IPS DF 6.9 (cell line): ENCODE results near the gene AGPAT4.

Source experiments
- DNase-seq: peaks from one replicate; pipeline ENCODE4 v3.0.0-alpha.2; 2013; ENCODE audit warnings: low read depth, low spot score
- H3K27ac ChIP-seq: one replicate; pipeline ENCODE4 v1.5.1; 2013; ENCODE audit warnings: low read length, control low read depth
- H3K27me3 ChIP-seq: 2 replicates; pipeline ENCODE4 v1.6.1; 2013; ENCODE audit warnings: mild to moderate bottlenecking, low read length; ENCODE audit not compliant: control insufficient read depth, insufficient read depth
- H3K36me3 ChIP-seq: 2 replicates; pipeline ENCODE4 v1.6.1; 2013; ENCODE audit warnings: low read length; ENCODE audit not compliant: control insufficient read depth, insufficient read depth
- H3K4me1 ChIP-seq: 2 replicates; pipeline ENCODE4 v1.6.1; 2013; ENCODE audit warnings: low read length; ENCODE audit not compliant: control insufficient read depth, insufficient read depth
- H3K4me3 ChIP-seq: 2 replicates; pipeline ENCODE4 v1.5.1; 2013; ENCODE audit warnings: mild to moderate bottlenecking, low read length
- H3K9me3 ChIP-seq: 2 replicates; pipeline ENCODE4 v1.6.1; 2013; ENCODE audit warnings: low read length, inconsistent platforms; ENCODE audit not compliant: control insufficient read depth, insufficient read depth
- WGBS: extraction: QIAGEN DNeasy Blood & Tissue Kit; methylation state at CpG from one replicate; pipeline ENCODE4 v1.1.7; 2013; ENCODE audit warnings: mixed read lengths, missing lambda C conversion rate; ENCODE audit not compliant: insufficient read length, insufficient coverage; 5-methylcytosine and 5-hydroxymethylcytosine counted together

The AGPAT4 gene

GRCh38 chr6:161169035-161169434 lies 104.8 kb downstream of the AGPAT4 start:
- H3K27ac ChIP-seq, result no peak overlapping the region
- no CpG with 5 or more reads among the region's 2 CpGs for WGBS

GRCh38 chr6:161168281-161168891 lies 105.5 kb downstream of the AGPAT4 start:
- no peak for DNase-seq

More at GRCh38 chr6:161169035-161169434, 104.8 kb downstream of the AGPAT4 start:
- Histone ChIP-seq H3K36me3 (no peaks in the 10 kb centered on the region), H3K27me3 (no peaks in the 10 kb centered on the region), H3K4me1 (peaks cover 10% of the 10 kb centered on the region), H3K9me3 (no peaks in the 10 kb centered on the region), H3K4me3 (no peak overlapping the region)
- no peak for DNase-seq

GRCh38 chr6:161166677-161167076 lies 107.2 kb downstream of the AGPAT4 start:
- DNase-seq, result no peak
- WGBS, result no CpG with 5 or more reads among the region's 5 CpGs
- H3K4me1 ChIP-seq, result peaks cover 12% of the 10 kb centered on the region
- H3K27me3 ChIP-seq, result no peaks in the 10 kb centered on the region
- no peaks in the 10 kb centered on the region for H3K9me3 ChIP-seq
- H3K36me3 ChIP-seq, result no peaks in the 10 kb centered on the region
- H3K27ac ChIP-seq, result no peak overlapping the region
- H3K4me3 ChIP-seq, result no peak overlapping the region

More at GRCh38 chr6:161168281-161168891, 105.5 kb downstream of the AGPAT4 start:
- no peak overlapping the region for H3K27ac ChIP-seq
- no peaks in the 10 kb centered on the region for H3K9me3 ChIP-seq
- WGBS, result no CpG with 5 or more reads among the region's 14 CpGs
- peaks cover 11% of the 10 kb centered on the region for H3K4me1 ChIP-seq
- H3K4me3 ChIP-seq, result no peak overlapping the region
- H3K36me3 ChIP-seq, result no peaks in the 10 kb centered on the region
- H3K27me3 ChIP-seq, result no peaks in the 10 kb centered on the region

- WGBS, result no CpG with 5 or more reads among the region's 11 CpGs
Measured at GRCh38 chr6:161166176-161166575, 107.7 kb downstream of the AGPAT4 start.

GRCh38 chr6:161164182-161164625 lies 109.7 kb downstream of the AGPAT4 start:
- no peak for DNase-seq
- H3K27ac ChIP-seq, result no peak overlapping the region
- no peak overlapping the region for H3K4me3 ChIP-seq
- H3K9me3 ChIP-seq, result no peaks in the 10 kb centered on the region
- WGBS, result no CpG with 5 or more reads among the region's 9 CpGs
- no peaks in the 10 kb centered on the region for H3K27me3 ChIP-seq
- H3K4me1 ChIP-seq, result peaks cover 12% of the 10 kb centered on the region
- H3K36me3 ChIP-seq, result 0 out of 2 replicates have a peak, but pooled peaks cover 3% of the 10 kb centered on the region

More at GRCh38 chr6:161166176-161166575, 107.7 kb downstream of the AGPAT4 start:
- Histone ChIP-seq H3K4me3 (no peak overlapping the region), H3K4me1 (peaks cover 12% of the 10 kb centered on the region), H3K9me3 (no peaks in the 10 kb centered on the region), H3K27me3 (no peaks in the 10 kb centered on the region), H3K36me3 (0 out of 2 replicates have a peak, but pooled peaks cover 2% of the 10 kb centered on the region), H3K27ac (no peak overlapping the region)
- no peak for DNase-seq

GRCh38 chr6:161163466-161164181 lies 110.2 kb downstream of the AGPAT4 start:
- WGBS, result no CpG with 5 or more reads among the region's 13 CpGs
- DNase-seq, result no peak
- H3K27me3 ChIP-seq, result no peaks in the 10 kb centered on the region
- 0 out of 2 replicates have a peak, but pooled peaks cover 3% of the 10 kb centered on the region for H3K36me3 ChIP-seq
- H3K4me1 ChIP-seq, result peaks cover 12% of the 10 kb centered on the region
- no peak overlapping the region for H3K27ac ChIP-seq
- H3K9me3 ChIP-seq, result no peaks in the 10 kb centered on the region
- no peak overlapping the region for H3K4me3 ChIP-seq

- H3K27ac ChIP-seq, result no peak overlapping the region
Measured at GRCh38 chr6:161162722-161163121, 111.1 kb downstream of the AGPAT4 start.

GRCh38 chr6:161161889-161162624 lies 111.8 kb downstream of the AGPAT4 start:
- WGBS, result no CpG with 5 or more reads among the region's 16 CpGs
- Histone ChIP-seq H3K9me3 (no peaks in the 10 kb centered on the region), H3K27me3 (no peaks in the 10 kb centered on the region), H3K36me3 (0 out of 2 replicates have a peak, but pooled peaks cover 3% of the 10 kb centered on the region), H3K4me3 (no peak overlapping the region), H3K4me1 (peaks cover 5% of the 10 kb centered on the region), H3K27ac (no peak overlapping the region)
- DNase-seq, result no peak

More at GRCh38 chr6:161162722-161163121, 111.1 kb downstream of the AGPAT4 start:
- WGBS, result no CpG with 5 or more reads among the region's 9 CpGs
- no peaks in the 10 kb centered on the region for H3K27me3 ChIP-seq
- H3K4me1 ChIP-seq, result peaks cover 8% of the 10 kb centered on the region
- H3K9me3 ChIP-seq, result no peaks in the 10 kb centered on the region
- no peak overlapping the region for H3K4me3 ChIP-seq
- H3K36me3 ChIP-seq, result 0 out of 2 replicates have a peak, but pooled peaks cover 3% of the 10 kb centered on the region
- DNase-seq, result no peak

- Histone ChIP-seq H3K27ac (no peak overlapping the region), H3K4me1 (peaks cover 5% of the 10 kb centered on the region), H3K9me3 (no peaks in the 10 kb centered on the region), H3K36me3 (0 out of 2 replicates have a peak, but pooled peaks cover 3% of the 10 kb centered on the region), H3K27me3 (no peaks in the 10 kb centered on the region), H3K4me3 (no peak overlapping the region)
- DNase-seq, result no peak
- WGBS, result no CpG with 5 or more reads among the region's 15 CpGs
Measured at GRCh38 chr6:161161121-161161520, 112.7 kb downstream of the AGPAT4 start.

GRCh38 chr6:161154796-161155335 lies 119.0 kb downstream of the AGPAT4 start:
- no peak overlapping the region for H3K27ac ChIP-seq
- no peak for DNase-seq
- H3K27me3 ChIP-seq, result no peaks in the 10 kb centered on the region
- H3K4me3 ChIP-seq, result no peak overlapping the region
- no peaks in the 10 kb centered on the region for H3K4me1 ChIP-seq
- H3K9me3 ChIP-seq, result no peaks in the 10 kb centered on the region
- no CpG with 5 or more reads among the region's 13 CpGs for WGBS
- H3K36me3 ChIP-seq, result peaks cover 4% of the 10 kb centered on the region
